NCI-H146 treated with DMSO at 0.1 percent for 48 hours (cell line): ENCODE results near the gene ABHD1.
"Not testable (repeated sequence)": the region's sequence is repeated elsewhere in the genome, so short reads cannot be mapped to it uniquely, and the experiment has no call there.

Experiments
- DNase-seq: peaks from one replicate; lab custom pipeline; 2025; ENCODE audit not compliant: unreplicated experiment; lab: John Stamatoyannopoulos, UW

The ABHD1 gene

GRCh38 chr2:27162151-27163121, 38.8 kb downstream of the ABHD1 start:
- no peak for DNase-seq

DNA sequence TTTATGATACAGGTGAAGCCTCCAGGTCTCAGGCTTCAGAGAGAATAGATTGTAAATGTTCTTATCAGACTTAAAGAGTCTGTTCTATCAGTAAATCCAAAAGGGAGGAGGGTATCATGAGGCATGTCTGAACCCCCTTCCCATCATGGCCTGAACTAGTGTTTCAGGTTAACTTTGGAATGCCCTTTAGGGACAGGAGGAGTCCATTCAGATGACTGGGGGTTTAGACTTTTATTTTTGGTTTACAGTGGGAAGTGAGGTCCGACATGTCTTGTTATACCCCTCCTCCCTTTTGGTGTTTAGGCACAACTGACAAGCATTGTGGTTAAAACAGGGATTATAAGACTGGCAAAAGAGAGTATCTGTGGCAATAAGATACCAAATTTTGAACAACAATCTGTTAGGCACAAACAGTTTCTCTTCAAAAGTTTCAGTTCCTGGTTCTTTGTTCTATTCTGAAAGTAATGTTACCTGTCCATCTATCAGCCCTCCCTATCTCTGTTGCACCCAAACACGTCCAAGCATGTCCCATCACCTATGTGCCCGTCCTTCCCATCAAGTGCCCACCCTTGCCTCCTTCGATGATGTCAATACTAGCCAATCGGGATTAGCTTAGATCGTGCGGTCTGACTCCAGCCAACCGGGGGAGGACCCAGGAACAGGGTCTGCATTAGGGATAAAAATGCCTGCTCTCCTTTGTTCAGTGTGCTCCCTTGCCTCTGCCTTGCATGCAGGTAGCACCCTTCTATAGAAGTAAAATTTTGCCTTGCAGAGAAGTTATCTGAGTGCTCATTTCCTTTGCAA, 41.5 kb downstream of the ABHD1 start:
- DNase-seq, result no peak

DNA sequence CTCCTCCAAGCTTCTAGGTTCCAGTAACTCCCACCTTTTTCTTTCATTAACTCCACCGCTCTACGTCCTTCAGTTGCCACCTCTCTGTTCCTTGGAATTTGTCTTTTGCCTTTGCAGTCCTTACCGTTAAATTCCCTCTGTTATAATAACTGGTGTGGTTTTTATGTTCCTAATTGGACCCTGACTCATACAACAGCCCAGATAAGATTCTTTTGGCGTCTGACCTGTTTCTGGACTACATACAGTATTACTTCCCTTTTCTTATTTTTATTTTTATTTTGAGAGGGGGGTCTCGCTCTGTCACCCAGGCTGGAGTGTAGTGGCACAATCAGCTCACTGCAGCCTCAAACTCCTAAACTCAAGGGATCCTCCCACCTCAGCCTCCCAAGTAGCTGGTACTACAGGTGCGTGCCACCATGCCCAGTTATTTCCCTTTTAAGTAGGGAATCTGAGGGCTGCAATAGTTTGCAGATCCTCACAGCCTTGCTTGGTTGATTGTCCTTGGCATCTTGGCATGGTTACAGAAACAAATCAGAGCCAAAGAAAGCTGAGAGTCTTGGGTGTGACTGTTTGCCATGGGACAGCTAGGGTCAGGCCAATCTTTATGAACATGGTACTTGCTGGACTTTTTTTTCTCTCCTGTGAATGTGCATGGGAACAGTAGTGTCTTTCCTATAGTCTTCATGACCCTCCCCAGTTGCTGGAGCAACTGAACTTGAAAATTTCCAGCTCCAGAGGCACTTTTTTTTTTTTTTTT, 47.1 kb downstream of the ABHD1 start:
- DNase-seq, result no peak

DNA sequence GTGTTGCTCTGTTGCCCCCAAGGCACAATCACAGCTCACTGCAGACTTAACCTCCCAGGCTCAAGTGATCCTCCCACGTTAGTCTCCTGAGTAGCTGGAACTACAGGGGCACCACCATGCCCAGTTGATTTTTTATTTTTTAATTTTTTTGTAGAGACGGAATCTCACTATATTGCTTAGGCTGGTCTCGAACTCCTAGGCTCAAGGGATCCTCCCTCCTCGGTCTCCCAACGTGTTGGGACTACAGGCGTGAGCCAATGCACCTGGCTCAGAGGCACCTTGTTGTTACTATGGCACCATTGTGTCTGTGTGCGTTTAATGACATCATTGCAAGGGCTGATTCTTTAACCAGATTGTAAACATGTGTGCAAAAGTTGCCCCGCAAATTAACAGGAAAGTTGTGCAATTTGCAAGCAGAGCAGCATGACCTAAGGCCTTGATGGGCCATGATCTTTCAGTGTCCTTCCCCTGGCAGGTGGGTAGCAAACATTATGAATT, 47.8 kb downstream of the ABHD1 start:
- no peak for DNase-seq

DNA sequence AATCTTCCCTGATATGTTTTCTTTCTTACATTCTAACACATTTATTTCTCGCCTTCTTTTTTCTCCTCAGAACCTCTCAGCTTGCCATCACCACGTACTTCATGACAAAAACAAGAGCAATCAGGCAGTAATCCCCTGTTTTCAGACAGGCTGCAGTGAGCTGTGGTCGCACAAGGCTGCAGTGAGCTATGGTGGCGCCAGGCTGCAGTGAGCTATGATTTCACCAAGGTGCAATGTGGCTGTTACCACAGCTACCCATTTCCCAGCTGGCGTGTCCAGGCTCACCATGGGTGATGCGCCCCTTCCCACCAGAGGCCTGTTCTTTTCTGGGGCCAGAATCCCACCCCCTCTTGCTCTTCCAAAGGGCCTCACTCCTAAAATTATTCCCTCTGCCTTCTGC, 51.0 kb downstream of the ABHD1 start:
- DNase-seq, result no peak

- no peak for DNase-seq
Measured at GRCh38 chr2:27175330-27175729, 51.7 kb downstream of the ABHD1 start.

- DNase-seq, result not testable (repeated sequence)
Measured at GRCh38 chr2:27175781-27176180, 52.2 kb downstream of the ABHD1 start.

- DNase-seq, result no peak
Measured at GRCh38 chr2:27177441-27178351, 54.1 kb downstream of the ABHD1 start.

DNA sequence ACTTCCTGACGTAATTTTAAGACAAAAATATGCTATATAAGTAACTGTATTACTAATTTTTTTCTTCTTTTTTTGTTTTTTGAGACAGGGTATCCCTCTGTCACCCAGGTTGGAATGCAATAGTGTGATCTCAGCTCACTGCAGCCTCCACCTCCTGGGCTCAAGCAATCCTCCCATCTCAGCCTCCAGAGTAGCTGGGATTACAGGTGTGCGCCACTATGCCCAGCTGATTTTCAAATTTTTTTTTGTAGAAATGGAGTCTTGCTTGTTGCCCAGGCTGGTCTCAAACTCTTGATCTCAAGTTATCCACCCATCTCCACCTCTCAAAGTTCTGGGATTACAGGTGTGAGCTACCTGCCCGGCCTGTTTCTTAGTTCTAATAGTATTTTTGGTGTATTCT, 54.9 kb downstream of the ABHD1 start:
- DNase-seq, result no peak

GRCh38 chr2:27179344-27180000, 55.9 kb downstream of the ABHD1 start:
- DNase-seq, result no peak
